ENCODE measurements around the gene JPT1.
A peak's percentile ranks its signal among the peaks of the same experiment; 100 is the strongest.

JPT1 gene

DNA sequence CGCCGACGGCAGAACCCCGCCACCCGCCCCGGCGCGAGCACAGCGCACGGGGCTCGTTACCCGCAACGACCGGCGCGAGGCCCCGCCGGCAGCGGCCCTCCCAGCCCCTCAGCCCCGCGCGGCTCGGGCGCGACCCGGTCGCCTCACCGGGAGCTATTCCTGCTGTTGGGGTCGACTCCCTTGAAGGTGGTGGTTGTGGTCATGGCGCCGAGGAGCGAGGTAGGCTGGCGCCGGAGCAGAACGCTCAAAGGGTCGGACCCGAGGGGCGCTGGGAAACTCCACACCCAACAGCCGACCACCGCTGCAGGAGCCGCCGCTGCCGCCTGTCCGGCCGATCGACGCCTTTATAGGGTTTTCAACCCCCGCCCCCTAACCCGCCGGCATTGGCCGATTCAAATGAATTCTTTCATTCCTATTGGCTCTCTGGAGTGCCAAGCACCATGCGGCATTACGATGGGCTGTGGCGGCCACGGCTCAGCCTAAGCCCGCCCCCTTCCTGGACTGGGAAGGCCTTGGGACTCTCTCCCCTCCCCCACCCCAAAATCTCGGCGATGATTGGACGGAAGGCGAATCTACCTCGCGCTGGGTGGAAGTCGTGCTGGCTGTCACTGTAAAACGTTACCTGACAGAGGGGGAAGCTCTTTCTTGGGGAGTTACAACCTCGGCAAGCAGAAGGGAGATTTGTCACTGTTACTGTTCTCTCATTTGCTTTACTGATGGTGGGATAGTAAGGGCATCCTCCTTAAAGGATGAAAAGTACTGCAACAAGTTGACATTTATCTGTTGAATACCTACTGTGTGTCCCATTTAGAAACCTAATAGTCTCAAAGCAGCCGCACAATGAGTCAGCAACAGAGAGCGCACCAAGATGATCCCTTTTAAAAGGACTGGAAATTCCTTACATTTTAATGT, at the start of gene JPT1:
Gene JPT1 (minus strand): TSS at position 318 of the 912 bp plus-strand sequence. CDS start 115 bp downstream, at position 203.
- Histone ChIP-seq H3K36me3 (ENCODE audit: control insufficient read depth in 2 of 2, insufficient read depth in 1 of 2, low read length in 2 of 2) (peaks cover 12 to 13% of the 10 kb centered on the region in 2 experiments; a peak in 2 of 3 replicates), H3K4me3 (ENCODE audit: low read depth, low read length) (peak within 1 kb of the TSS; percentile 90), H3K27ac (ENCODE audit: extremely low read depth, low read depth, low read length) (peak within 1 kb of the TSS; percentile 92), H3K9me3 (ENCODE audit: control insufficient read depth, insufficient read depth, low read depth, low read length) (no peaks in the 10 kb centered on the region), H3K4me1 (ENCODE audit: control insufficient read depth, insufficient read depth, low read length) (peaks cover 9% of the 10 kb centered on the region; the same call in 1 of the 2 replicates)
- ChIA-PET POLR2A (interaction anchor here (0.5 to 2.1 kb wide), 40 partner anchors 8 to 313 kb away, joined by 3 to 39 read pairs (median 4); partner anchors contain the start of genes CDR2L, FDXR, MRPL58 and NT5C), CTCF (interaction anchor here (0.6 to 1.9 kb wide), 5 partner anchors 20 to 40 kb away, joined by 3 to 11 read pairs (median 3); no protein-coding TSS in a partner anchor)
- TF ChIP-seq ZNF747 (tag by site-specific recombination; IDR thresholded peaks at IDR 0.05) (no peak), KLF10 (tag by site-specific recombination; IDR thresholded peaks at IDR 0.05) (peak; percentile 52; the same call in 1 of the 2 replicates), ZNF670 (tag by site-specific recombination; IDR thresholded peaks at IDR 0.05; ENCODE audit: low read depth) (no peak), ZNF776 (tag by site-specific recombination; IDR thresholded peaks at IDR 0.05; ENCODE audit: borderline replicate concordance) (no peak), ZBTB7A (tag by site-specific recombination; IDR thresholded peaks at IDR 0.05; ENCODE audit: low read depth) (peak; percentile 39; the same call in 1 of the 2 replicates), KLF1 (tag by site-specific recombination; IDR thresholded peaks at IDR 0.05) (no peak), ZNF692 (tag by site-specific recombination; IDR thresholded peaks at IDR 0.05) (no peak), ZNF510 (tag by site-specific recombination; IDR thresholded peaks at IDR 0.05; ENCODE audit: insufficient replicate concordance) (no peak), ZNF600 (tag by site-specific recombination; IDR thresholded peaks at IDR 0.05) (peak; percentile 68), ZNF843 (tag by site-specific recombination; IDR thresholded peaks at IDR 0.05) (peak; percentile 24; the same call in 1 of the 2 replicates), ZNF24 (tag by site-specific recombination; IDR thresholded peaks at IDR 0.05) (peak; percentile 23; the same call in 1 of the 2 replicates), ZSCAN30 (tag by site-specific recombination; IDR thresholded peaks at IDR 0.05) (peak; percentile 90), ZNF350 (tag by site-specific recombination; IDR thresholded peaks at IDR 0.05) (no peak), ZNF10 (tag by site-specific recombination; IDR thresholded peaks at IDR 0.05) (0 out of 2 replicates have a peak, but pooled peaks have one; percentile 37), ZNF514 (tag by site-specific recombination; IDR thresholded peaks at IDR 0.05) (no peak), KLF9 (tag by site-specific recombination; IDR thresholded peaks at IDR 0.05; ENCODE audit: low read depth) (0 out of 2 replicates have a peak, but pooled peaks have one; percentile 22), PBX3 (CRISPR knock-in tag; IDR thresholded peaks at IDR 0.05) (peak; percentile 88), ZNF341 (tag by site-specific recombination; IDR thresholded peaks at IDR 0.05; ENCODE audit: low read depth) (peak; percentile 89), ZNF677 (tag by site-specific recombination; IDR thresholded peaks at IDR 0.05) (peak; percentile 41; the same call in 1 of the 2 replicates), ZNF324 (tag by site-specific recombination; IDR thresholded peaks at IDR 0.05) (no peak), PRDM1 (tag by site-specific recombination; IDR thresholded peaks at IDR 0.05) (0 out of 2 replicates have a peak, but pooled peaks have one; percentile 5), GLIS1 (tag by site-specific recombination; IDR thresholded peaks at IDR 0.05) (peak; percentile 15; the same call in 1 of the 2 replicates), ZNF701 (tag by site-specific recombination; IDR thresholded peaks at IDR 0.05) (no peak), FEZF1 (tag by site-specific recombination; IDR thresholded peaks at IDR 0.05) (no peak), ZNF660 (tag by site-specific recombination; IDR thresholded peaks at IDR 0.05) (peak; percentile 94), ZNF335 (tag by site-specific recombination; conservative IDR thresholded peaks at IDR 0.05) (peak; percentile 68), BCL11B (tag by site-specific recombination; IDR thresholded peaks at IDR 0.05; ENCODE audit: low read depth) (peak; percentile 40; the same call in 1 of the 2 replicates), YY2 (tag by site-specific recombination; IDR thresholded peaks at IDR 0.05) (0 out of 2 replicates have a peak, but pooled peaks have one; percentile 13)
- TF ChIP-seq, protein P1, sequence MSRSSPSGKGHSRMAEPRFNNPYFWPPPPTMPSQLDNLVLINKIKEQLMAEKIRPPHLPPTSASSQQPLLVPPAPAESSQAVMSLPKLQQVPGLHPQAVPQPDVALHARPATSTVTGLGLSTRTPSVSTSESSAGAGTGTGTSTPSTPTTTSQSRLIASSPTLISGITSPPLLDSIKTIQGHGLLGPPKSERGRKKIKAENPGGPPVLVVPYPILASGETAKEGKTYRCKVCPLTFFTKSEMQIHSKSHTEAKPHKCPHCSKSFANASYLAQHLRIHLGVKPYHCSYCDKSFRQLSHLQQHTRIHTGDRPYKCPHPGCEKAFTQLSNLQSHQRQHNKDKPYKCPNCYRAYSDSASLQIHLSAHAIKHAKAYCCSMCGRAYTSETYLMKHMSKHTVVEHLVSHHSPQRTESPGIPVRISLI (tag by site-specific recombination; IDR thresholded peaks at IDR 0.05), result no peak
- TF ChIP-seq, protein P2, sequence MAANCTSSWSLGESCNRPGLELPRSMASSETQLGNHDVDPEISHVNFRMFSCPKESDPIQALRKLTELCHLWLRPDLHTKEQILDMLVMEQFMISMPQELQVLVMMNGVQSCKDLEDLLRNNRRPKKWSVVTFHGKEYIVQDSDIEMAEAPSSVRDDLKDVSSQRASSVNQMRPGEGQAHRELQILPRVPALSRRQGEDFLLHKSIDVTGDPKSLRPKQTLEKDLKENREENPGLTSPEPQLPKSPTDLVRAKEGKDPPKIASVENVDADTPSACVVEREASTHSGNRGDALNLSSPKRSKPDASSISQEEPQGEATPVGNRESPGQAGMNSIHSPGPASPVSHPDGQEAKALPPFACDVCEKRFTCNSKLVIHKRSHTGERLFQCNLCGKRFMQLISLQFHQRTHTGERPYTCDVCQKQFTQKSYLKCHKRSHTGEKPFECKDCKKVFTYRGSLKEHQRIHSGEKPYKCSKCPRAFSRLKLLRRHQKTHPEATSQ (tag by site-specific recombination; IDR thresholded peaks at IDR 0.05), result peak; percentile 70; the same call in 1 of the 2 replicates
- TF ChIP-seq, protein P3, sequence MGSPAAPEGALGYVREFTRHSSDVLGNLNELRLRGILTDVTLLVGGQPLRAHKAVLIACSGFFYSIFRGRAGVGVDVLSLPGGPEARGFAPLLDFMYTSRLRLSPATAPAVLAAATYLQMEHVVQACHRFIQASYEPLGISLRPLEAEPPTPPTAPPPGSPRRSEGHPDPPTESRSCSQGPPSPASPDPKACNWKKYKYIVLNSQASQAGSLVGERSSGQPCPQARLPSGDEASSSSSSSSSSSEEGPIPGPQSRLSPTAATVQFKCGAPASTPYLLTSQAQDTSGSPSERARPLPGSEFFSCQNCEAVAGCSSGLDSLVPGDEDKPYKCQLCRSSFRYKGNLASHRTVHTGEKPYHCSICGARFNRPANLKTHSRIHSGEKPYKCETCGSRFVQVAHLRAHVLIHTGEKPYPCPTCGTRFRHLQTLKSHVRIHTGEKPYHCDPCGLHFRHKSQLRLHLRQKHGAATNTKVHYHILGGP (tag by site-specific recombination; IDR thresholded peaks at IDR 0.05), result no peak

All from HEK293 (cell line).